Activated T-cell treated with anti-CD3 and anti-CD28 coated beads, Interleukin-2, amount 50 U/mL, for 1 hour (primary cell): ENCODE measurements around the gene CLINT1.
"Not testable (repeated sequence)": the region's sequence is repeated elsewhere in the genome, so short reads cannot be mapped to it uniquely, and the experiment has no call there.

Experiments
- DNase-seq: peaks from one replicate; pipeline ENCODE4 v3.0.0-alpha.2; 2020

CLINT1 gene

DNA sequence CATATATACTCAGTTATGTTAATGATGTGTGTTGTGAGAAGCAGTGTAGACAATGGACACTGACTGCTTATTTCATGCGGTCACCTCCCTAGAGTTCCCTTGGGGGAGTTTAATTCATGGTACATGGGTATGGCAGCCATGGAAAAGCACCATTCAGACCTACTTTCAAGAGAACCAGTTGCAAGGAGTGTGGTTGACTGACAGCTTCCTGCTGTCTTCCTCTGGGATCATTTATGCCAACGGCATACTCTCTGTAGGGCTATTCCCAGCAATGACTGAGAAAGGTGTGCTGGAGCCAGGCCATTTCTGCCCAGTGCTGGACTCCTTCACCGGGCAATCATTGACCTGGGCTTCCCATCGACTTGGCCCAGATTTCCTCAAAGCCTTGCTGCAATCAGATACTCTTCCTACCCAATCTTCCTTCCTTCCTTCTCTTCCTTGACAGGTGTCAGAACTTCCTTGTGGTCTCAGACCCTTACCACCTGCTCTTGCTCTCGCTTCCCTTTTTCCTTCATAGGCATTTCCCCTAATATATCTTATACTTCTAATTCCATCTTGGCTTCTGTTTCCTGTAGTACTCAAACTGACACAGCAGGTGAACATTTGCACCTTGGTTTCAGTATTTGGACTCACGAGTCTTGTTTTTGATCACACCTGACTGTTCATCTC, 3.4 kb upstream of the CLINT1 start:
- DNase-seq = no peak

DNA sequence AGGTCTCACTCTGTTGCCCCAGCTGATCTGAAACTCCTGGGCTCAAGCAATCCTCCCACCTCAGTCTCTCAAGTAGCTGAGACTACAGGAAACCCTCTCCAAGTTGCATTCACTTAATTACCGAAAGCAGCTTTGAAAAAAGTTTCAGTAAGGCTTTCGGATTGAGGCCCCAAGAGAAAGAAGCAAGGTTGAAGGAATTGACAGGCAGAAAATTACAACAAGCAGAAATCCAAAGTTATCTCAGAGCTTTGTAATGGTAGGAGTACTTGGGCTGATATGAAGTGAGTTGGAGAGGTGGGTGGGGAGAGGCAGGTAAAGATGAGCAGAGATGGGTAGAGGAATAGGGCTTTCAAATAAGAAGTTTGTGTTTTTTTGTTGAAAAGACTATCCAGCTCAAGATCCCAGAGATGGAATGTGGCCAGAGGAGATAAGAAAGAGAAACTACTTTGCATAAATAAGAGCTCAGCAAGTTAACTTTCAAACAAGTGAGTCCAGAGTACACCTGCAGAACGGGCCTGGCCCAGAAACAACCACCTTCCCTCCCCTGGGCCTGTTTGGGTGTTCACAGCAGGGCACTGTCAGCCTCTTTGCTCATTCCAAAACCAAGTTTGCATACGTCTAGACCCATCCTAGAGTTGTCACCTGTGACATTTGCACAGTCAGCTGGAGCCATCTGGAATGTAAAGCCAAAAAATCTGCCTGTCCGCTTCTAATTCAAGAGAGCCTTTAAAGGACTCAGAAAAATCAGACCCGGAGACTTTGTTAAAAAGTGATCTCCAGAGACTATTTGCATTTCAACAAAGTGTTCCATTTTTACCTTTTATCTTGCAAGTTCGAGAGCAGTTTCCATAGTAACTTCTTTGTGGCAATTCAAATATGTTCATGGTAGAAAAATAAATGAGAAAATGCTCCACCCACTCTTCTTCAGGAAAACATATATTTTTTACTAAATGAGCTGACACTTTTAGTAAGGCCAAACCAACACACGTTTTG, 2.2 kb upstream of the CLINT1 start:
- no peak for DNase-seq

GRCh38 chr5:157859227-157859575, 256 bp upstream of the CLINT1 start:
- no peak for DNase-seq

DNA sequence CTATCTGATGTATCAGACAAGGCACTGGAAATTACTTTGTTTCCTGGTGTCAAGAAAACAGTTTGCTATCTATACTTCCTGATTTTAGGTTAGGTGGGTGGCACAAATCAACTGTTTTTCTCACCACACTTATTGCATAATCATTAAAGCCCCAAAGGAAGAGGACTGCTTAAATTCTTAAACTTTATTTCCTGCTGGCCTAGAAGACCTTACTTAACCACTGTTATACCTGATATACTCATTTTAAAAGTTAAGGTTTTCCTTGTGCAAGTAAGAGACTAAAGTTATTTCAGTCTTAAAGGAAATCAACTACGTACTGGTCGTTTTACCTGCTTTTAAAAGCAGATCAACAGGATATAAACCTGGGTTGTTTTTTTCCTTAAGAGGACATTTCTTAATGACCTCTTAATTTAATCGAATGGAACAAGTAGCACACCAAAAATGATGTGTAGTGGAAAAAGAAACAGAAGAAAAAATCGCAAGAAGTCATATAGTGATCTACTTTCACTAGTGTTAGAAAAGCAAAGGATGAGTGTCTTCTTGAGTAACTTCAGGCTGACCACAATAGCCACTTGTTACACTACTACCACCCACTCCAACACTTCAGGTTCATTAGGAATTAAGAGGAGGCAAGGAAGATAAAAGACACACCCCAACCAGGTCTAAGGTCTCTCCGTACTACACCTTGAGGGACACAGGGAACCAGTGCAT, 974 bp downstream of the CLINT1 start:
- no peak for DNase-seq

- peak; percentile 27 for DNase-seq
These were observed 3.4 kb downstream of the CLINT1 start for GRCh38 chr5:157855404-157855994.

DNA sequence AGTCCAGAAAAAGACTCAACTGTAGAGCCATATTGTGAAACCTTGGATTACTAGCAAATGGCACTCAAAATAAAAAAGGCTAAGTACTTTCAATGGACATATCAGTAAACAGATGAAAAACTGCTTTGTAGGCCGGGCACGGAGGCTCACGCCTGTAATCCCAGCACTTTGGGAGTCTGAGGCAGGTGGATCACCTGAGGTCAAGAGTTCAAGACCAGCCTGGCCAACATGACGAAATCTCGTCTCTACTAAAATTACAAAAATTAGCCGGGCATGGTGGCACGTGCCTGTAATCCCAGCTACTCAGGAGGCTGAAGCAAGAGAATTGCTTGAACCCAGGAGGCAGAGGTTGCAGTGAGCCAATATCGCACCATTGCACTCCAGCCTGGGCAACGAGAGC, 5.6 kb downstream of the CLINT1 start:
- DNase-seq = not testable (repeated sequence)

DNA sequence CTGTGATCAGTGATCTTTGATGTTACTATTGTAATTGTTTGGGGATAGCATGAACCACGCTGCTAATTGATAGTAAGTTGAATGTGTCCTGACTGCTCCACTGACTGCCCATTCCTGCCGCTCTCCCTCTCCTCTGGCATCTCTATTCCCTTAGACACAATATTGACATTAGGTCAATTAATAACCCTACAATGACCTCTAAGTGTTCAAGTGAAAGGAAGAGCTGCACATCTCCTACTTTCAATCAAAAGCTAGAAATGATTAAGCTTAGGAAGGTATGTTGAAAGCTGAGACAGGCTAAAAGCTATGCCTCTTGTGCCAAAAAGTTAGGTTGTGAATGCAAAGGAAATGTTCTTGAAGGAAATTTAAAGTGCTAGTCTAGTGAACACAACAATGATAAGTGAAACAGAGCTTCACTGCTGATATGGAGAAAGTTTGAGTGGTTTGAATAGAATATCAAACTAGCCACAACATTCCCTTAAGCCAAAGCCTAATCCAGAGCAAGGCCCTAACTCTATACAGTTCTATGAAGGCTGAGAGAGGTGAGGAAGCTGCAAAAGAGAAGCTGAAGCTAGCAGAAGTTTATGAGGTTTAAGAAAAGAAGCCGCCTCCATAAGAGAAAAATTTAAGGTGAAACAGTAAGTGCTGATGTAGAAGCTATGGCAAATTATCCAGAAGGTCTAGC, 12.9 kb downstream of the CLINT1 start:
- no peak for DNase-seq

GRCh38 chr5:157842787-157843186, 16.2 kb downstream of the CLINT1 start:
- DNase-seq = no peak

DNA sequence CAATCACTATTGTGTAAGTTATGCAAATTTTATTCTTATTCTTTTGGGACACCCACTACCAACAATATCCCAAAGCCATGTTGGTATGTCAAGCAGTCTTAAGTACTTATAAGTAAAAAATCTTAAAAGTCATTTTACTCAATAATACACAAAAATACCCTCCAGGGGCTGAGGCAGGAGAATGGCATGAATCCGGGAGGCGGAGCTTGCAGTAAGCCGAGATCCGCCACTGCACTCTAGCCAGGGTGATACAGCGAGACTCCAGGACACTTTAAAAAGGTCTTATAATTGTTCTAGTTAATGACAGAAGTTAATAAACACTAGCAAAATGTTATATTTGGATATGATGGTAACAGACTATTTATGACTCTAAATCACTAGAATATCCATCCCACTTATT, 16.8 kb downstream of the CLINT1 start:
- no peak for DNase-seq

GRCh38 chr5:157839157-157839795, 19.7 kb downstream of the CLINT1 start:
- DNase-seq = no peak

DNA sequence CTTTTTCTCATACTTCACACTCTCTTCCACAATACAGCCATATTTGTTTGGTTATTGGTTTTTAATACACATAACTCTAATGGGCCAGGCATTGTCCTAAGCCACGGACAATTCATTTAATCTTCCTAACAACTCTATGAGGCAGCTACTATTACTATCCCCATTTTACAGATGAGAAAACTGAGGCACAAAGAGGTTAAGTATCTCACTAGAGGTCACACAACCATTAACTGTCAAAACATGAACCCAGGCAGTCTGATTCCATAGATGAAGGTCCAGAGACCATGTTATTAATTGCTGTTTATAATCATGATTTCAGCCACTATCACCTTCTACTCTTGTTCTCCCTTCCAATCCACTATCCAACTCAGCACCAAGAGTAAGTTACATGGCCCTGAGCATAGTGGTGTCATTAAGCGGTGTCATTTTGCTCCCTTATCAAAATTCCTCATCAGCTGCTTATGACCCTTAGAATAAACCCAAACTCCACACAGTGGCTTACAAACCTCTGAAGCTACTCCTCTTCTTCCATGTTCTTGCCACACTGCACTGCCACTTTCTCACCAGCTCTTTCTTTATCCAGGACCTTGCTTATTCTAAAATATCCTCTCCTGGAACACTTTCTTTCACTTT, 22.7 kb downstream of the CLINT1 start:
- no peak for DNase-seq

DNA sequence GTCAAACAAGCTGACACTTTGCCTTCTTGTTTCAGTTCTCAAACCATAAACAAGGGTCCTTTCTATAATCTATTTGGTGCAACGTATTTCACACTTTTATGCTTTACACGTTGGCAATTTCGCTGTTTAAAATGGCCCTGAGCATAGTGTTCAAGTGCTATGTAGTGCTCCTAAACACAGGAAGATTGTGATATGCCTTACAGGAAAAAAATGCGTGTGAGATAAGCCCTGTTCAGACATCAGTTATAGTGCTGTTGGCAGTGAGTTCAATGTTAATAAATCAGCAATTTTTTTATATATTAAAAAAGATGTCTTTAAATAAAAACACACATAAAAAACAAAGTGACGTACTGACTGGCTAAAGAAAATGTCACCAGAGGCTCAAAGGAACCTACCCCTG, 23.9 kb downstream of the CLINT1 start:
- no peak for DNase-seq

GRCh38 chr5:157828944-157829639, 29.9 kb downstream of the CLINT1 start:
- no peak for DNase-seq

GRCh38 chr5:157828105-157828943, 30.6 kb downstream of the CLINT1 start:
- DNase-seq = no peak

- no peak for DNase-seq
These were observed 31.5 kb downstream of the CLINT1 start for GRCh38 chr5:157827423-157827822.

- no peak for DNase-seq
These were observed 35.3 kb downstream of the CLINT1 start for GRCh38 chr5:157823655-157824054.

GRCh38 chr5:157821822-157822622, 36.9 kb downstream of the CLINT1 start:
- DNase-seq = no peak

DNA sequence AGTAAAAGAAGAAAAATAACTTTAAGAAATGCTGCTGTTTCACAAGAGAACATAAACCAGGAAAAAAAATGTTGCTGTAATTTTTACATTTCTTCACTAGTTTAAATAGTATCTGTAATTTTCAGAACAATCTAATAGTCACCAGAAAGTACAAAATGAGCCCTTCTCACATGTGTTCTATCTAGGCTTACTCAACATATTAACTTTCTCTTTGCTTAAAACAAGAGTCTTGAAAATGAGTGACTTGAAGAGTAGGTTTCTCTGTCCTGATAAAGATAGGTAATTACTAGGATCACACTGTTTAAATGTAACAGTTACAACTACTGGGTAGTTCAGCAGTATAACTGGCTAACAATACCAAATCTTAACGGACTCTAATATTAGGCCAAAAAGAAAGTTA, 37.5 kb downstream of the CLINT1 start:
- no peak for DNase-seq
